Measurements from ENCODE around the gene RBM4B. TPM values are rescaled to one million over a fixed set of nuclear protein-coding genes. Genes with fewer than 3 reads are reported as not detected.
A peak's percentile ranks its signal among the peaks of the same experiment; 100 is the strongest.

The RBM4B gene
- total RNA-seq, 2 experiments from 2014 or later, result 29.1 to 38.3 TPM

DNA sequence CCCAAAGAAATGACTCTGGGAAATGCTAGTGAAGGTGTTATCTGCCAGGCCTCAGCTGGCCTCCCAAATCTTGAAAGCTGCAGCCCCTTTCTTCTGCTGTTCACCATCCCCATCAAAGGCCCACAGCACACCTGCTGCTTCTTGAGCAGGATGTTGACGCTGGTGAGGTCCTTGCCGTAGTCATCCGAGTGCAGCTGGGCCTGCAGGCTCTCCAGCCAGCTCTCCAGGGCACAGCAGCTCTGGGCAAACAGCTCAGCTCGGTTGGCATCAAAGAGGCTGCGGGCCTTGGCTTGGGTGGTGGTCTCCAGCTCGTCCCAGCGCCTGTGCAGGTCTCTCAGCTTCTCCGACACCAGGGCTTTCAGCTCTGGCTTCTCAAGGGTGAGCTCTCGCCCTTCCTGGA is 18.5 kb upstream of the RBM4B start:
- no peaks in the 10 kb centered on the region for H3K36me3 ChIP-seq (ENCODE audit: insufficient read depth, low read length)
- no TSS peak for BruUV-seq (replicated peaks)
- ChIA-PET CTCF (ENCODE audit: unreplicated experiment) (no interaction called here), POLR2A (no interaction called here)
- intact Hi-C loops (cut with micrococcal nuclease; ENCODE audit: unreplicated experiment), result loop anchor here (10.0 kb wide), 1 partner anchor 279 kb away; the partner anchor contains the start of gene C11orf86
- no peaks in the 10 kb centered on the region for H4K20me1 ChIP-seq (ENCODE audit: insufficient read depth, low read length)
- no peak overlapping the region for H3K27ac ChIP-seq (ENCODE audit: low read depth, low read length, poor library complexity, severe bottlenecking)
- no peaks in the 10 kb centered on the region for H3K79me2 ChIP-seq (ENCODE audit: insufficient read depth, low read depth, low read length)
- no peak for TF ChIP-seq EZH2phosphoT487 (IDR thresholded peaks at IDR 0.05; ENCODE audit: borderline replicate concordance, low read depth, low read length)
- no peak for TF ChIP-seq CTCF (conservative IDR thresholded peaks at IDR 0.05; ENCODE audit: low read length)
- H3K4me1 ChIP-seq (ENCODE audit: insufficient read depth, low read length, poor library complexity, severe bottlenecking), result peaks cover 6% of the 10 kb centered on the region
- H3K9me2 ChIP-seq (ENCODE audit: insufficient read depth, low read length), result no peaks in the 10 kb centered on the region
- no peak for DNase-seq (ENCODE audit: low spot score)
- H3K4me2 ChIP-seq (ENCODE audit: low read length), result no peak overlapping the region
- no peak overlapping the region for H2AFZ ChIP-seq (ENCODE audit: low read length)
- H3K9me3 ChIP-seq (ENCODE audit: low read length), result no peaks in the 10 kb centered on the region
- H3K4me3 ChIP-seq (ENCODE audit: low read depth, low read length, poor library complexity, severe bottlenecking), result no peak overlapping the region

DNA sequence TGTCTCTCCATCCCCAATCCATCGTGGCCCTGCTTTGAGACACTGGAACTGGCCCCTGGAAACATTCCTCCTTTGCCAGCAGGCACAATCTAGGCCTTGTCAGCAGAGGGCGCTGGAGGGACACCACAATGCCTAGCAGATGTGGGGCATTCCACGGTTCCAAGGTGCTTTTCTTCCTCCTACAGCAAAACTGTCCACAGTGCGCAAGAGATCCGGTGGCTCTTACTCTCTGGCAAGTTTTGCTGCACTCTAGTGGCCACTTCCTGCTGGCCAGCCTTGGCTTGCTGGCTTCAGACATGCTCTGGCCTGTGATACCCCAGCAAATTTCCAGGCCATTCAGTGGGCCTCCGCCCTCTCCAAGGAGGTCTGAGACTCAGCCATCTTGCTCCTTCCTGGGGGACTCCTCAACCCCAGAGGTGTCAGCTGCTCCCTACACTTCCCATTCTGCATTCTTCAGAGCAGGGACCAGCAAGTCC is 17.1 kb upstream of the RBM4B start:
- TF ChIP-seq EZH2phosphoT487 (IDR thresholded peaks at IDR 0.05; ENCODE audit: borderline replicate concordance, low read depth, low read length), result no peak
- peak; percentile 98 for TF ChIP-seq CTCF (conservative IDR thresholded peaks at IDR 0.05; ENCODE audit: low read length)
- ChIA-PET CTCF (ENCODE audit: unreplicated experiment) (no interaction called here), POLR2A (interaction anchor here (0.5 kb wide), 1 partner anchor 137 kb away, joined by 4 read pairs; no protein-coding TSS in a partner anchor)
- H3K79me2 ChIP-seq (ENCODE audit: insufficient read depth, low read depth, low read length), result no peaks in the 10 kb centered on the region
- DNase-seq (ENCODE audit: low spot score), result peak; percentile 88
- no peaks in the 10 kb centered on the region for H3K9me3 ChIP-seq (ENCODE audit: low read length)
- no peak overlapping the region for H3K4me3 ChIP-seq (ENCODE audit: low read depth, low read length, poor library complexity, severe bottlenecking)
- no peaks in the 10 kb centered on the region for H3K9me2 ChIP-seq (ENCODE audit: insufficient read depth, low read length)
- no peaks in the 10 kb centered on the region for H3K36me3 ChIP-seq (ENCODE audit: insufficient read depth, low read length)
- no peak overlapping the region for H3K27ac ChIP-seq (ENCODE audit: low read depth, low read length, poor library complexity, severe bottlenecking)
- H4K20me1 ChIP-seq (ENCODE audit: insufficient read depth, low read length), result no peaks in the 10 kb centered on the region
- peak overlapping the region; percentile 32; the same call in 1 of the 2 replicates for H2AFZ ChIP-seq (ENCODE audit: low read length)
- intact Hi-C loops (cut with micrococcal nuclease; ENCODE audit: unreplicated experiment), result loop anchor here (1.0 to 10.0 kb wide), 5 partner anchors 50 to 280 kb away; partner anchors contain the start of gene C11orf86
- no peak overlapping the region for H3K4me2 ChIP-seq (ENCODE audit: low read length)
- H3K4me1 ChIP-seq (ENCODE audit: insufficient read depth, low read length, poor library complexity, severe bottlenecking), result peaks cover 6% of the 10 kb centered on the region
- BruUV-seq (replicated peaks), result no TSS peak

GRCh38 chr11:66694056-66694410 is 16.3 kb upstream of the RBM4B start:
- Histone ChIP-seq H3K9me3 (ENCODE audit: low read length) (no peaks in the 10 kb centered on the region), H2AFZ (ENCODE audit: low read length) (no peak overlapping the region), H3K27ac (ENCODE audit: low read depth, low read length, poor library complexity, severe bottlenecking) (no peak overlapping the region), H3K4me2 (ENCODE audit: low read length) (no peak overlapping the region), H3K79me2 (ENCODE audit: insufficient read depth, low read depth, low read length) (no peaks in the 10 kb centered on the region), H3K36me3 (ENCODE audit: insufficient read depth, low read length) (no peaks in the 10 kb centered on the region), H3K4me3 (ENCODE audit: low read depth, low read length, poor library complexity, severe bottlenecking) (no peak overlapping the region), H4K20me1 (ENCODE audit: insufficient read depth, low read length) (no peaks in the 10 kb centered on the region), H3K9me2 (ENCODE audit: insufficient read depth, low read length) (no peaks in the 10 kb centered on the region), H3K4me1 (ENCODE audit: insufficient read depth, low read length, poor library complexity, severe bottlenecking) (peaks cover 6% of the 10 kb centered on the region)
- intact Hi-C loops (cut with micrococcal nuclease; ENCODE audit: unreplicated experiment), result loop anchor here (1.0 to 10.0 kb wide), 5 partner anchors 50 to 281 kb away; partner anchors contain the start of gene C11orf86
- POLR2A ChIA-PET, result no interaction called here
- no TSS peak for BruUV-seq (replicated peaks)
- CTCF ChIA-PET (ENCODE audit: unreplicated experiment), result no interaction called here
- DNase-seq (ENCODE audit: low spot score), result no peak
- no peak for TF ChIP-seq EZH2phosphoT487 (IDR thresholded peaks at IDR 0.05; ENCODE audit: borderline replicate concordance, low read depth, low read length)
- no peak for TF ChIP-seq CTCF (conservative IDR thresholded peaks at IDR 0.05; ENCODE audit: low read length)

Measured in OCI-LY7 (cell line).